ENCODE results near the gene FBXW8. TPM values are rescaled to one million over a fixed set of nuclear protein-coding genes. Genes with fewer than 3 reads are reported as not detected.
A peak's percentile ranks its signal among the peaks of the same experiment; 100 is the strongest.

The FBXW8 gene
- total RNA-seq, 4 donors from 2014 or later = 4.2 to 5.6 (median 4.7) TPM

DNA sequence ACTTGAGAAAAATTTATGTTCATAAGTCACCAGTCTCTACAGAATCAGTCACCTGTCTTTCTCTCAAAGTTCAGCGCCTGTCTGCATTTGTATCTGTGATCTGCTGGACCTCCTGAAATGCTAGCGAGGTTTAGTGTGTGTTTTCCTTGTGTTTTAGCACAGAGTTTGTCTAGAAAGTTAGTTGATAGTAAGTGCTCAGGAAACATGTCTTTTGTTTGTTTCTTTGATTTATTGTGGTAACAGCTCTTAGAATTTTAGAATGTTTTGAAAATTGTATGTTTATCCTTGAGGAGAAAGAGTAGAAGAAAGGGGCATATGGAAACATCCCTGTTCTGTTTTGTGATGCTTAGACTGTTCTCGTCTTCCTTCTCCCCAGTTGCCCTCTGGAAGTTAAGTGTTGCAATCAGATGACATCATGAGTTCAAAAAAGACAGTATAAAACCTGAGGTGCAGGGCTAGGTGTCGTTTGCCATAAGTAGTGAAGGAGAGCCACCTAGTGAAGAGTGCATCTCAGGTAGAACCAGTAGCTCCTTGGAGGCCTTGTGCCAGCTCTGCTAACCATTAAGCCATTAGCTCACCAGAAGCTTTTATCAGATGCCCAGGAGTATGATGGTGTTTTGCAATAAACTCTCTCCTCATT lies 44.8 kb downstream of the FBXW8 start:
- TF ChIP-seq, protein P1, sequence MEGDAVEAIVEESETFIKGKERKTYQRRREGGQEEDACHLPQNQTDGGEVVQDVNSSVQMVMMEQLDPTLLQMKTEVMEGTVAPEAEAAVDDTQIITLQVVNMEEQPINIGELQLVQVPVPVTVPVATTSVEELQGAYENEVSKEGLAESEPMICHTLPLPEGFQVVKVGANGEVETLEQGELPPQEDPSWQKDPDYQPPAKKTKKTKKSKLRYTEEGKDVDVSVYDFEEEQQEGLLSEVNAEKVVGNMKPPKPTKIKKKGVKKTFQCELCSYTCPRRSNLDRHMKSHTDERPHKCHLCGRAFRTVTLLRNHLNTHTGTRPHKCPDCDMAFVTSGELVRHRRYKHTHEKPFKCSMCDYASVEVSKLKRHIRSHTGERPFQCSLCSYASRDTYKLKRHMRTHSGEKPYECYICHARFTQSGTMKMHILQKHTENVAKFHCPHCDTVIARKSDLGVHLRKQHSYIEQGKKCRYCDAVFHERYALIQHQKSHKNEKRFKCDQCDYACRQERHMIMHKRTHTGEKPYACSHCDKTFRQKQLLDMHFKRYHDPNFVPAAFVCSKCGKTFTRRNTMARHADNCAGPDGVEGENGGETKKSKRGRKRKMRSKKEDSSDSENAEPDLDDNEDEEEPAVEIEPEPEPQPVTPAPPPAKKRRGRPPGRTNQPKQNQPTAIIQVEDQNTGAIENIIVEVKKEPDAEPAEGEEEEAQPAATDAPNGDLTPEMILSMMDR (IDR thresholded peaks at IDR 0.05 in 4 of 5, conservative IDR thresholded peaks at IDR 0.05 in 1 of 5) = peak in 2 of 5 experiments; percentile 8 to 32
- TF ChIP-seq POLR2A (IDR thresholded peaks at IDR 0.05) = no peak
- Histone ChIP-seq H3K36me3 (peaks cover 0 to 10% of the 10 kb centered on the region in 2 donors), H3K27me3 (no peaks in the 10 kb centered on the region), H3K9me3 (no peaks in the 10 kb centered on the region), H3K4me1 (peaks cover 6 to 25% of the 10 kb centered on the region in 2 donors), H3K27ac (no peak overlapping the region), H3K4me3 (no peak overlapping the region)
- intact Hi-C loops (cut with DNase I; ENCODE audit: low total_unique reads) = loop anchor here (1.0 to 5.0 kb wide), 2 partner anchors 238 to 252 kb away; no protein-coding TSS in a partner anchor
- DNase-seq = peak in 1 of 2 donors; percentile 33
- in situ Hi-C loops (cut with MboI; ENCODE audit: low sequenced_read_pairs in 4 of 4) = loop anchor here in 3 of 4 donors (10.0 to 25.0 kb wide), 2 partner anchors 243 to 251 kb away; no protein-coding TSS in a partner anchor
- peak; percentile 84 to 96 for ATAC-seq

DNA sequence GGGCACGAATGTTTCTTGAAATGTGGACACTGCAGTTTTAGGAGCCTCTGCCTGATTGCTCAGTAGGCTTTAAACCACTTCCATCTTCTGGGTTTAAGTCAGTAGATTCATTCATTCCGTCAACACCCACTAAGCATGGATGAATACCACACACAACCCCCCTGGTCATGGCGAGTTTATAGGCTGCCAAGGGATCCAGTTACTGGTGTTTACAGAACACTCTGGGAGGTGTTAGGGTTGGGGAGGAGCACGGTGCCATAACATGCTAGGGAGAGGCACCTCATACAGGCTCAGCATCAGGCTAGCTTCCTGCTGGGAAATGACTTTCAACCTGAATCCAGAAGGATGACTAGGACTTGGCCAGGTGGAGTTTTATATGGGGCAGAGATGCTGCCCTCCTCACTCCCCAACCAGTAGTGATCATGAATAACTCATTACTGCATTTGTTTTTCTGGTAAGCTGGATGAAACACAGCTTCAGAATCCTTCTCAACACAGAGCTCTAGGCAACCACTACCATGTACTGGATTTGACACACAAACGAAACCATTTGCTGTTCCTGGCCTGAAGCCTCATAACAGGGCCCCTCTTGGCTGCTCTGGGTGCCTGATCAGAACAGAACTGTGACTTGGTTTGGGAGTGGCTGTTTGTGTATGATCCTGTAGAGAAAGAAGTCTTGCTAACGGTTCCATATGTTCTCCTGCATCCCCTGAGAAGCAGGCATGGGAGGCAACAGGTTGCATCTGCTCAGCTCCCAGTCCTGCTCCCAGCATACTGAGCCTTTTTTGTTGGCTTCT lies 47.9 kb downstream of the FBXW8 start:
- in situ Hi-C loops (cut with MboI; ENCODE audit: low sequenced_read_pairs in 4 of 4) (loop anchor here in 3 of 4 donors (10.0 to 25.0 kb wide), 2 partner anchors 246 to 254 kb away; no protein-coding TSS in a partner anchor), intact Hi-C loops (cut with DNase I; ENCODE audit: low total_unique reads) (loop anchor here (5.0 kb wide), 1 partner anchor 241 kb away; no protein-coding TSS in a partner anchor)
- TF ChIP-seq, protein P1 (IDR thresholded peaks at IDR 0.05 in 4 of 5, conservative IDR thresholded peaks at IDR 0.05 in 1 of 5) = no peak
- Histone ChIP-seq H3K4me1 (peaks cover 6 to 25% of the 10 kb centered on the region in 2 donors), H3K9me3 (no peaks in the 10 kb centered on the region), H3K27me3 (no peaks in the 10 kb centered on the region), H3K4me3 (no peak overlapping the region), H3K36me3 (no peaks in the 10 kb centered on the region), H3K27ac (peak overlapping the region in 1 of 4 donors; percentile 41)
- no peak for ATAC-seq
- DNase-seq = no peak

GRCh38 chr12:116959198-116959460 lies 48.4 kb downstream of the FBXW8 start:
- Histone ChIP-seq H3K4me3 (no peak overlapping the region), H3K9me3 (no peaks in the 10 kb centered on the region), H3K4me1 (peaks cover 6 to 25% of the 10 kb centered on the region in 2 donors), H3K36me3 (no peaks in the 10 kb centered on the region), H3K27me3 (no peaks in the 10 kb centered on the region), H3K27ac (peak overlapping the region in 1 of 4 donors; percentile 41)
- intact Hi-C loops (cut with DNase I; ENCODE audit: low total_unique reads) = loop anchor here (5.0 kb wide), 1 partner anchor 242 kb away; no protein-coding TSS in a partner anchor
- DNase-seq (no peak), ATAC-seq (no peak)
- in situ Hi-C loops (cut with MboI; ENCODE audit: low sequenced_read_pairs in 4 of 4) = loop anchor here in 3 of 4 donors (10.0 to 25.0 kb wide), 2 partner anchors 247 to 254 kb away; no protein-coding TSS in a partner anchor
- TF ChIP-seq, protein P1 (IDR thresholded peaks at IDR 0.05 in 4 of 5, conservative IDR thresholded peaks at IDR 0.05 in 1 of 5) = no peak
- no peak for TF ChIP-seq POLR2A (IDR thresholded peaks at IDR 0.05)

- Histone ChIP-seq H3K27ac (peak overlapping the region in 1 of 4 donors; percentile 41), H3K27me3 (no peaks in the 10 kb centered on the region), H3K36me3 (no peaks in the 10 kb centered on the region), H3K4me3 (no peak overlapping the region), H3K9me3 (no peaks in the 10 kb centered on the region), H3K4me1 (peaks cover 6 to 25% of the 10 kb centered on the region in 2 donors)
- DNase-seq (no peak), ATAC-seq (no peak)
- in situ Hi-C loops (cut with MboI; ENCODE audit: low sequenced_read_pairs in 4 of 4) (loop anchor here in 3 of 4 donors (10.0 to 25.0 kb wide), 2 partner anchors 248 to 255 kb away; no protein-coding TSS in a partner anchor), intact Hi-C loops (cut with DNase I; ENCODE audit: low total_unique reads) (loop anchor here (5.0 kb wide), 1 partner anchor 243 kb away; no protein-coding TSS in a partner anchor)
- TF ChIP-seq POLR2A (IDR thresholded peaks at IDR 0.05) = no peak
- TF ChIP-seq, protein P1 (IDR thresholded peaks at IDR 0.05 in 4 of 5, conservative IDR thresholded peaks at IDR 0.05 in 1 of 5) = no peak
These were observed 49.2 kb downstream of the FBXW8 start for GRCh38 chr12:116959845-116960514.
